K562 treated with DMSO at 1 percent for 4 hours (cell line): Measurements from ENCODE around the gene NPHP4. TPM values are rescaled to one million over a fixed set of nuclear protein-coding genes. Genes with fewer than 3 reads are reported as not detected.

Experiments used
- total RNA-seq: library from RNA; unstranded; fragments of 300-600 nt; gene quantifications from 2 replicates; pipeline ENCODE4 v1.2.3, GENCODE V29; 2022; ENCODE audit not compliant: insufficient read depth

Gene NPHP4
- total RNA-seq: 12.3 and 16.2 TPM in 2 replicates

DNA sequence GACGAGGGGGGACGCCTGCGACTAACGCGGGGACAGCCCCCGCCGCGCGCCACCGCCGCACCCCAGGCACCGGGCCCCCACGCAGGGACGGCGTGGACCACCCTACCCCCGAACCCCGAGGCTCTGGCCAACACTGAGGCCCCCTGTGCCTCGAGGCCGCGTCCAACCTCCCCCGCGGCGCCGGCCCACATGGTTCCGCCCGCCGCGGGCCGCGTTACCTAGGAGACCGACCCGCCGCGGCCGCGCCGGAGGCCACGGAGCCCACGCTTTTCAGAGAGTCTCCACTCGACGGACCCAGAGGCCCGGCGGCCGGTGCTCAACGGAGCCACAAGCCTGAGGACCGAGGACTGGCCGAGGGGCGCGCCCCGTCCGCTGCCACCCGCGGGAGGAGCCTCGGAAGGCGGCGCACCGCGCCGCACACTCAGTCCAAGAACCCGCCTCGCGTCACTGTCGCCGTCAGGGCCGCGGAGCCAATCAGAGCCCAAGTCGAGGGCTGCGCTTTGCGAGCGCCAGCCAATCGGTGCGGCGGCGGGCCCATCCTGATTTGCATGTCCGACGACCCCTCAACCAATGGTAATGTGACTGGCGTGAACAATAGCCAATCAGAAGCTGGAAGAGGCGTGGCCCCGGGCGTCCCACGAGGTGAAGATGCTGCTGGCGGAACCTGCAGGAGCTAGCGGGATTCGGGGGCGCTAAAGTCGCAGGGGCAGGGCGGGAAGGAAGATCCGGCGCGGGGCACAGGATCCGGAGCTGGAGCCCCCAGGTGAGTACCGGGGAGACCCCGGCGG, at the start of gene NPHP4:
Gene NPHP4 (minus strand): TSS at position 400 of the 788 bp plus-strand sequence. CDS start 6,136 bp downstream, outside the sequence.

Other genes starting within 250 kb of the NPHP4 start
- 21.3 and 21.8 TPM in 2 replicates for gene KCNAB2, start 53.5 kb upstream of the NPHP4 start, total RNA-seq
- gene CHD5, start 187.9 kb upstream of the NPHP4 start, total RNA-seq: 0.28 and 0.38 TPM in 2 replicates
- gene RPL22, start 207.2 kb upstream of the NPHP4 start, total RNA-seq: 398 and 406 TPM in 2 replicates
- gene RNF207, start 213.7 kb upstream of the NPHP4 start, total RNA-seq: 5.6 and 7.5 TPM in 2 replicates
- gene ICMT, start 243.5 kb upstream of the NPHP4 start, total RNA-seq: 52.3 and 60.0 TPM in 2 replicates